ENCODE results near the gene PRKAR1B.

Gene PRKAR1B

GRCh38 chr7:674454-675410, 52.3 kb downstream of the PRKAR1B start:
- H3K27ac ChIP-seq: no peak overlapping the region

GRCh38 chr7:673681-674453, 53.2 kb downstream of the PRKAR1B start:
- no peak overlapping the region for H3K27ac ChIP-seq
- TF ChIP-seq CTCF (conservative IDR thresholded peaks at IDR 0.05) (no peak), ZFX (IDR thresholded peaks at IDR 0.05) (no peak)

More at GRCh38 chr7:674454-675410, 52.3 kb downstream of the PRKAR1B start:
- TF ChIP-seq CTCF (conservative IDR thresholded peaks at IDR 0.05) (no peak), ZFX (IDR thresholded peaks at IDR 0.05) (no peak)

- TF ChIP-seq CTCF (conservative IDR thresholded peaks at IDR 0.05) (no peak), ZFX (IDR thresholded peaks at IDR 0.05) (no peak)
- no peak overlapping the region for H3K27ac ChIP-seq
Measured at GRCh38 chr7:672891-673290, 54.2 kb downstream of the PRKAR1B start.

GRCh38 chr7:671415-672042, 55.6 kb downstream of the PRKAR1B start:
- TF ChIP-seq ZFX (IDR thresholded peaks at IDR 0.05) (no peak), CTCF (conservative IDR thresholded peaks at IDR 0.05) (no peak)
- no peak overlapping the region for H3K27ac ChIP-seq

GRCh38 chr7:670501-671390, 56.3 kb downstream of the PRKAR1B start:
- H3K27ac ChIP-seq: no peak overlapping the region
- TF ChIP-seq ZFX (IDR thresholded peaks at IDR 0.05) (no peak), CTCF (conservative IDR thresholded peaks at IDR 0.05) (no peak)

GRCh38 chr7:668958-669357, 58.1 kb downstream of the PRKAR1B start:
- TF ChIP-seq CTCF (conservative IDR thresholded peaks at IDR 0.05): no peak
- TF ChIP-seq ZFX (IDR thresholded peaks at IDR 0.05): no peak
- H3K27ac ChIP-seq: no peak overlapping the region

Data from C4-2B (cell line).